HG02798 (cell line): Measurements from ENCODE around the gene ALAS2.
A peak's percentile ranks its signal among the peaks of the same experiment; 100 is the strongest.
"Not testable (repeated sequence)": the region's sequence is repeated elsewhere in the genome, so short reads cannot be mapped to it uniquely, and the experiment has no call there.

Experiments
- ATAC-seq: cut with Tn5 transposase; IDR thresholded peaks from one replicate; pipeline ENCODE4 v1.9.1; 2021; ENCODE audit warnings: mild to moderate bottlenecking; ENCODE audit not compliant: unreplicated experiment, poor library complexity

The ALAS2 gene

GRCh38 chrX:55007656-55008055 lies 23.1 kb downstream of the ALAS2 start:
- ATAC-seq: no peak

GRCh38 chrX:55006827-55007621 lies 23.8 kb downstream of the ALAS2 start:
- no peak for ATAC-seq

GRCh38 chrX:55005256-55005655 lies 25.5 kb downstream of the ALAS2 start:
- ATAC-seq: no peak

- no peak for ATAC-seq
Observed at GRCh38 chrX:55004231-55004630, 26.5 kb downstream of the ALAS2 start.

GRCh38 chrX:54999717-55000598 lies 30.8 kb downstream of the ALAS2 start, which contains the start of gene APEX2:
TSS of gene APEX2 (plus strand) at chrX:55000363. CDS start at chrX:55000423, 60 bp downstream.
- peak; percentile 95 for ATAC-seq

- ATAC-seq: no peak
Observed at GRCh38 chrX:54995621-54996020, 35.2 kb downstream of the ALAS2 start.

GRCh38 chrX:54994668-54995351 lies 36.0 kb downstream of the ALAS2 start:
- no peak for ATAC-seq

GRCh38 chrX:54994099-54994498 lies 36.7 kb downstream of the ALAS2 start, which contains the start of gene PFKFB1:
TSS of gene PFKFB1 (minus strand) at chrX:54994188. CDS start at chrX:54994007, 181 bp downstream.
- no peak for ATAC-seq

GRCh38 chrX:54992911-54993622 lies 37.7 kb downstream of the ALAS2 start:
- no peak for ATAC-seq

GRCh38 chrX:54991706-54992105 lies 39.1 kb downstream of the ALAS2 start:
- no peak for ATAC-seq

- not testable (repeated sequence) for ATAC-seq
Observed at GRCh38 chrX:54983306-54983705, 47.5 kb downstream of the ALAS2 start.

GRCh38 chrX:54980334-54980733 lies 50.4 kb downstream of the ALAS2 start:
- ATAC-seq: no peak

GRCh38 chrX:54979432-54979831 lies 51.3 kb downstream of the ALAS2 start:
- no peak for ATAC-seq

GRCh38 chrX:54978448-54978847 lies 52.3 kb downstream of the ALAS2 start:
- no peak for ATAC-seq

GRCh38 chrX:54977387-54977786 lies 53.4 kb downstream of the ALAS2 start:
- no peak for ATAC-seq

GRCh38 chrX:54964766-54965497 lies 65.8 kb downstream of the ALAS2 start:
- ATAC-seq: no peak

GRCh38 chrX:54961750-54962149 lies 69.0 kb downstream of the ALAS2 start:
- no peak for ATAC-seq
